NCI-H1092 treated with DMSO at 0.1 percent for 48 hours (cell line): Measurements from ENCODE around the gene OTOG.

Experiments used
- DNase-seq: peaks from one replicate; lab custom pipeline; 2025; lab: John Stamatoyannopoulos, UW

OTOG gene

GRCh38 chr11:17696741-17697140, 149.7 kb downstream of the OTOG start:
- no peak for DNase-seq
